Activated effector memory CD4-positive, alpha-beta T cell treated with Interleukin-2 at 50 U/mL for 16 hours (primary cell): ENCODE results near the gene LARGE1.

ENCODE experiments used
- DNase-seq: peaks from one replicate; pipeline ENCODE4 v3.0.0-alpha.2; 2020

The LARGE1 gene

GRCh38 chr22:33515795-33516194 is 404.5 kb downstream of the LARGE1 start:
- DNase-seq = no peak

DNA sequence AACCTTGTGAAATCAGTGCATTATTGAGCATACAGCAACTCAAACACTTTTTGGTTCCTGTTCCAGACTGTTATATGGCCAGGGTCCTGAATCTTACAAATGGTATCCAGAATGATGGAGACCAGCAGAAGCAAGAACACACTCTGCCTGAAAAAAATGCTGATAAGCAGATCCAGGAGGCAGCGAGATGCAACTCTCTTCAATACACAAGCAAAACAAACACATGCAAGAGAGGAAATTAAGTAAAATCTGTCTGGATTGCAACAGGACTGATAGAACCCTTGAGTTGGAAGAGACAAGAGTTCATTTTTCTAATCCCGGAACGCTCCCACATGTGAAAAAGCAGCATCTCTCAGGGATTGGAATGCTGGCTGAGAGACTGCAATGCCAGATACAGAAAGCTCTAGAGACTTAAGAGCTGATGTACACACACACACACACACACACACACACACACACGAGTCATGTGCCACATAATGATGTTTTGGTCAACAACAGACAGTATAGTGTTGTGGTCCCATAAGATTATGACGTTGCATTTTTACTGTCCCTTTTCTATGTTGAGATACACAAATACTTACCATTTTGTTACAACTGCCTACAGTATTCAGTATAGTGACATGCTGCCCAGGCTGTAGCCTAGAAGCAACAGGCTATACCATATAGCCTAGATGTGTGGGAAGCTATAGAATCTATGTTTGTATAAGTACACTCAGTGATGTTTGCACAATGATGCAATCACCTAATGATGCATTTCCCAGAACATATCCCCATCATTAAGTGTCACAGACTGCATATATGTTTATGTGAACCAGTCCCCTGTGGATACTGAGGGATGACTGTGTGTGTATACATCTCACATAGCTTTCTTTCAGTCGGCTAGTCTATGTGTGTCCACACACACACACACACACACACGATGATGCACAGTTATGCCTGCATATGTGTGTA is 406.6 kb downstream of the LARGE1 start:
- DNase-seq = no peak

DNA sequence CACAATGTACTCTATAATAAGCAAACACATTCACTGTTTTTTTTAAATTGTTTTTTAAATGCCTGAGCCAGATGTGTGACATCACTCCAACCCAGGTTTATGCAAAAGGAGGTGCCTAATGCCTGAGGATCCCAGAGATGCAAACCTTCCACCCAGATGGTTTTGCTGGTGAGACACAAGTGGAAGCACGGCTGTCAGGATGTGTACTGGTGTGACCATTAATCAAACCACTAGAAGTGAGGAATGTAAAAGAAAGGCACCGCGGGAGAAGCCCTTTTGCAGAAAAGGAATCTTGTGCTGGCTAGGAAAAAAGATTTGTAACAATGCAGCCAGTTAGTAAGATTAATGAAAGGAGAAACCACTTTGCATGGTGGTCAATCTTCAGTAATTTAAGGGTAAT is 407.4 kb downstream of the LARGE1 start:
- DNase-seq = no peak

- DNase-seq = no peak
These were observed 409.8 kb downstream of the LARGE1 start for GRCh38 chr22:33510429-33510904.

DNA sequence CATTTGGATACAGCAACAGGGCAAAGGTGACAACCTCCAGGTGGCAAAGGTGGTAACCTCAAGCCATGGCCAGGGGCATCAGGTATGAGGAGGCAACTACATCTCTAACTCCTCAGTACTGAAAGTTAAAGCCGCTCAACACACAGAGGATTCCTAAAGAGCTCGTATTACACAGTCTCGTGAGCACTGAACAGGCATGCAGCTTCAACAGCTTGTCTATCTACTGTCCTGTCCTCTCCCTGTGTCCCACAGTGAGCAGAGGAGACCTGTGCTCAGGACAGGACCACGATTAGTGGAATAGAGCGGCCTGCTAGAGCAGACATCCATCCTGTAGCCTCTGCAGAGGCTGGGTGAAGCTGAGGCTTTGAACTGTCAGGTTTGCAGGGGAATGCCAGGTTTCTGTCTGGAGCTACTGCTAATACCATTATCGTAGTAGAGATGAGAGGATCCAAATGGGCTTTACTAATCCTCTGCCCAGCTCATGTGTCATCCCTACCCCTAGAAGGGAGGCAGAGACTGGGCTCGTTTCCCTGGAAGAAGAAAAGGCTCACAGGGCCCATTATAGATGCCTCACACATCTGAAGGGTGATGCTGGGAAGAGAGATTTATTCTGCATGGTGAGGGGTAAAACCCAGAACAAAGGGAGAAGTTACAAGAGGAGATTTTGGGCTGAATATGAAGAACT is 415.2 kb downstream of the LARGE1 start:
- no peak for DNase-seq

- no peak for DNase-seq
These were observed 424.2 kb downstream of the LARGE1 start for GRCh38 chr22:33496112-33496511.

DNA sequence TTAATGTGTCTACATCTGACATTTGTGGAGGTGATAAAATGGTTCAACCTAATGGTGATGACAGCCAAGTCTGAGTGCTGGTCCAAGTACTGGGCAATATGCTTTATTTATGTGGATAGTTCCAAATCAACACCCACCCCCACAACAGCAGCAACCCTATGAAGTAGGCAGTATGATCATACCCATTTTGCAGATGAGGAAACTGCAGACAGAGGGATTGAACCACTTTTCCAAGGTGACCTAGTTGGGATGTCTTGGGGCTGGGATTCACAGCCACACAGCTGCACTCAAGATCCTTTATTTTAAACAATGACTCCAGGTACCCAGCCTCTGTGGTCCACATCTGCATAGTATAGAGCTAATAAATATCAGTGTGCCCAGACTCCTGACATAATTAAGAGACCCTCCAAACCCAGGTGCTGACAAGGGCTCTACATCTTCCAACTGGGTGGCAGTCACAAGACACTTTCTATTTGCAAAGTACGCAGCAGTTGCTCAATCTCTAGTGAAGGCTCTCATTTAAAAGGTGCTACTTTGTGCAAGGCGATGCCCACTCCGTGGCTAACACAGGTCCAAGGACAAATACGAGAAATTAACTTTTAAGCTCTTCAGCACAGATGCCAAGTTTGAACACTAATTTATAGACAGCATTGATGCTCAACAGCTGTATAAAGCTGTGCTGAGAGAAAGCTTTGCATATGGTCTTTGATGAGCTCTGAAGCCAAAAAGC is 426.6 kb downstream of the LARGE1 start:
- no peak for DNase-seq

- no peak for DNase-seq
These were observed 428.0 kb downstream of the LARGE1 start for GRCh38 chr22:33492210-33492651.

GRCh38 chr22:33487041-33487716 is 433.1 kb downstream of the LARGE1 start:
- no peak for DNase-seq

- no peak for DNase-seq
These were observed 438.7 kb downstream of the LARGE1 start for GRCh38 chr22:33481550-33481949.

DNA sequence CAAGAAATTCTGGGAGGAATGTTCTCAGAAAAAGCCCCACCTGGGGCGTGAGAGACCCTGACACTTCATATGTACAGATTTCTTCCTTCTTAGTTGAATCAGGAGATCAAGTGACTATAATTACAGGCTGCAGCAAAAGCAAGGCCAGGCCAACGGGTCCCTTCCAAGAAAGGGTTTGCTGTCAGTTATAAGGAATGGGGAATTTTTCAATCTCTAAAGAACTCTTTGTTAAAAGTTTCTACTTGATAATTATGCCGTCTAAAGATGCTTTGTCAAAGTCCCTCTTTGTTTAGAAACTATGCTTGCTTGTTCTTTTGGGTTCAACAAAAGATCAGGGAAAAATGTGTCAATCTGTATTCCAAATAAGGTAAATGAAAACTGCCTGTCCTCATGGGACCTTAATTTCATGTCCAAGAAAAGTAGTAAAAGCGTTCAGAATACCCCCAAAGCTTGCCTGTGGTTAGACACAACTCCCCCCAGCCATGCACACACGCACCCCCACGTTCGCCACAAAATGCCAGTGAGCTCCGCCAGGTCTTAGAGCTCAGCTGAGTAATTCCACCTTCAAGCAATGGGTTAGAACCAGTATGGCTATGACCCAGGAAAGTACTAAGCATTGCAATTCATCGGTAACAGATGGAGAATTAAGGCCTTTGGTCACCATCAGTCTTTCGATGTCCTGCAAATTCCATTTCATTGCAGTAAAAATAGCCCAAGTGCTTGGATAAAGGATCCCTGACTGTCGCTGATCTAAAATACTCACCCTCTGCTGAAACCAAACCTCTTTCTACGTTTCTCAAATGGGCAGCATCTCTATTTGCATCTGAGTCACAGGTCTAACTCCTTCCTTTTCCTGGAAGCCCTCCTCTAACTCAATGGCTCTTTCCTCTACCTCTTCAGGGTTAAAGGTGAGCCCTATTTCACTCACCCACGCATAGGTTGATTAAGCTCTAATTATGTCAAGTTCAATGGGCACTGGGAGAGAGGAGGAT is 442.9 kb downstream of the LARGE1 start:
- DNase-seq = no peak

DNA sequence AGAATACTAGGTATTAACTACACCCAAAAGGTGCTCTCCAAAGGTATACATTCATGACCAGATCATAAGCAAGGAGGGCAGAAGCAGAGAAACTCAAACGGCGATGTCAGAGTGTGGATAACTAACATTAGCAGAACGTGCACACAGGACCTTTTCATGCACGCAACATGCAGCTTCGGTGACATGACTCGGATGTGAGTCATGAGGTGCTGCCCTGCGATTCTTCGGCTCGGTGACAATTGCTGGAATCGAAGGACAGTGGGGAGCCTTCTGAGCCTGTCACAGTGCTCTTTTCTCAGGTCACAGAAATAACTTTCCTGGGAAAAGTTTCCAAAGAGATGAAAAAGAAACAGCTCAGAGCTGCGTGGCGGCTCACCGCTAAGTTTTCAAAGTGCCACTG is 443.6 kb downstream of the LARGE1 start:
- DNase-seq = no peak

DNA sequence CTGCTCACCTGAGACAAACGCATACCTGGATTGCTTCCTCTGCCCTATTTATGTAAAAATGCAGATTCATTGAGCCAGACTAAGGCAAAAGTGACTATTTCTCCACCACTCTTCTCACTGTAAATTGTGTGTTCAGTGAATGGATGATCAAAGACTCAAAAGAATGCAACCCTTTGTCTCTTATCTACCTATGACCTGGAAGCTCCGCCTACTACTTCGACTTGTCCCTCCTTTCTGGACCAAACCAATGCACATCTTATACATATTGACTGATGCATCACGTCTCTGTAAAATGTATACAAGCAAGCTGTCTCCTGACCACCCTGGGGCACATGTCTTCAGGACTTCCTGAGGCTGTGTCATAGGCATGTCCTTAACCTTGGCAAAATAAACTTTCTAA is 444.1 kb downstream of the LARGE1 start:
- no peak for DNase-seq

DNA sequence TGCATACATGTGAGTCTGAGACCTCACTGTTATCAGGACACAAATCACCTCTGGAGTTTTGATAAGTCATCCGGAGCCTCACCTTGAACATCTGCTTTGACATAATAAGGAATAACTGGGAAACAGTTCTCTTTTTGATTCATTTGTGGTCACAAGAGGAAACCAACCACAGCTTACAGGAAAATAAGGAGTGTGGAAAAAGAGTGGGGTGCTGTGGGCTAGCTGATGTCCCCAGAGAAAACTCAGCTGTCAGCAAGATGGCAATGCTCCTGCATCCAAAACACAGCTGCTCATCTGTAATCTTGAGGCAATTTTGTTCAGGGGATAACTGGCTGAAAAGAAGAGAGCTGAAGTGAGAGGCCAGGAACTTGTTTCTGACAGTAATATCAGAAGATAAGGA is 445.7 kb downstream of the LARGE1 start:
- DNase-seq = no peak

DNA sequence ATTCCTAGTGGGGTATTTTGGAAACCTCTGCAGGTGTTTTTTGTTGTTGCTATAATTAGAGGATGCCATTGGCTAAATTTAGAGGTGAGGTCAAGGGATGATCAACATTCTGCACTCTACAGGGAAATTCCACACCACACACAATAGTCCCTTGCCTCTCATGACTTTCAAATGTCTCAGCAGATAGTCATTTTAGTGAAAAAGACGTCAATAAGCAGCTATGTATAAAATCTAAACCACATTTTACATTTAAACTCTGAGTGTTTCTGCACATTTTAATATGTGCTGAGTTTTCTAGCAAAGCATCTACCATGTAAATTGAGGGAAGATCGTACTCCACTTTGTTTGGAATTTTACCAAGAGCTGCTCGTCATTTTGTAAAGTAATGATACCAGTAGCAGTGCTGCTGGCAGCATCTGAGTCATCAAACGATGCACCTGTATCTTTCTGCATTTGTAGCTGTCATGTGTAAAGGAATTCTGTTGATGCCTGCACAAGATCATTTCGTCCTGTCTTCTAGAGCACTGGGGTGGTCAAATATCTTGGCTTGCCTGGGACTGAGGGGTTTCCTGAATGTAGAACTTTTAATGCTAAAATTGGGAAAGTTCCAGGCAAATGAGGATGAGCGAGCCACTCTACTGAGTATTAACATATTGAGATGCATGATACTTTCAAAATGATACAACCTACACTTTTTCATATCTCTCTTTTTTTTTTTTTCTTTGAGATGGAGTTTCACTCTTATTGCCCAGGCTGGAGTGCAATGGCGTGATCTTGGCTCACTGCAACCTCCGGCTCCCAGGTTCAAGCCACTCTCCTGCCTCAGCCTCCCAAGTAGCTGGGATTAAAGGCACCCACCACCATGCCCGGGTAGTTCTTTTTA is 447.6 kb downstream of the LARGE1 start:
- DNase-seq = no peak

DNA sequence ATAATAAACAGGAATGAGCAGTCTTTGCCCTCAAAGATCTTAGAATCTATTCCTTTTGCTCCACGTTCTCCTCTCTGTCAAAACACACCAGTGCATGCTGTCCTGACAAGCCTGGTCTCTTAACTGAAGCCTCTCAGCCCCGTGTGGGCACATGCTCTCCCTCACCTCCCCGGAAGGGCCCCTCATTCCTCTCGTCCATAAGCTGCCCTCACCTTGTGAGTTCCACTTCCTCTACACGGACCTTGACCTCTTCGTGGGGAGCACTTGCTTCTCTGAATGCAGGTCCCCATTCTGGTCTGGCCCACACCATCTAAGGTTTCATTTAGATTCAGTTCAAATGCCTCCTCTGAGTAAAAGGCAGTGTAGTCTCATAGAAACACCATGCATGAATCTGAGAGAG is 449.8 kb downstream of the LARGE1 start:
- DNase-seq = no peak

GRCh38 chr22:33467620-33468095 is 452.6 kb downstream of the LARGE1 start:
- DNase-seq = no peak

GRCh38 chr22:33467080-33467479 is 453.2 kb downstream of the LARGE1 start:
- no peak for DNase-seq

DNA sequence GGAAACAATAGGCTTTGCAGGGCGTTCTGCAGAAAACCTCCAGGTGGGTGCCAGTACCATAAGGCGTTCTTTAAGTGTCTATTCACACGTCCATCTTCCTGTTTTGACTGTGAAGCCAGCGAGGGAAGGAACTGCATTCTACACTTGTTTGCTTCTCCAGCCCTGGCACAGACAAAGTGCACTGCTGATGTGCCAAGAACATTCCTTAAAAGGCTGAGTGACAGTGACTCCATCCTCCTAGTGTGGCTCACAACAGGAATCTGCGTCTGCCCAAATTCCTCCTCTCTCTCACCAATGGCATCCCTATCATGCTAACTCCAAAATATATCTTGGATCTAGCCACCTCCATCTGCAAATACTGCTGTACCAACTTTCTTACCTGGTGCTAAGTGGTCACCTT is 454.7 kb downstream of the LARGE1 start:
- no peak for DNase-seq

DNA sequence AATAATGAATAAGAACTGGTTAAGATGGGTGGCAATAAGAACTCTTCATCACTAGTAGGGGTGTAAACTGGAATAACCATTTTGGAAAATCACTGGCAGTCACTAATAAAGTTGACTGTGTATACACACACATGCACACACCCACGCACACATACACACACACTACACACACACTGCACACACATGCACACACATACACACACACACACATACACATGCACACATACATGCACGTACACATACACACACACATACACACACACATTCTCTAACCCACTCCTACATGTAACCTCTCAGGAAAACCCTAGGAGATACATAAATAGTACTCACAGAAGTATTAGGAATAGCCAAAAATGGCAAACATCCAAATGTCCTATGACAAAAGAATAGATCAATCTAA is 455.6 kb downstream of the LARGE1 start:
- DNase-seq = no peak
